Tibial artery (tissue), 4 donors: Measurements from ENCODE around the gene ATPAF1.

ENCODE experiments used
- DNase-seq, 2 donors: peaks; one replicate each; pipeline ENCODE4 v3.0.0-alpha.2; 2019
- H3K27ac ChIP-seq, 2 donors: fragments of 200-600 bp; sonication (generic) in 1 of 2; 1 replicate in 1 of 2; 2 replicates in 1 of 2; pipeline ENCODE4 v1.5.1; 2018 to 2019; ENCODE audit warnings: mild to moderate bottlenecking in 1 of 2
- H3K27me3 ChIP-seq, 2 donors: fragments of 200-600 bp; sonication (generic) in 1 of 2; one replicate each; pipeline versions ENCODE4 v1.5.1 to v1.6.0; 2016 to 2019
- H3K36me3 ChIP-seq, 3 donors: fragments of 200-600 bp; sonication (generic) in 2 of 3; one replicate each; pipeline ENCODE4 v1.5.1; 2016 to 2019; ENCODE audit warnings: mild to moderate bottlenecking in 2 of 3
- H3K4me1 ChIP-seq, 4 donors: fragments of 200-600 bp; sonication (generic) in 2 of 4; 1 replicate in 3 of 4; 2 replicates in 1 of 4; pipeline ENCODE4 v1.5.1; 2016 to 2019
- H3K4me3 ChIP-seq, 2 donors: fragments of 200-600 bp; sonication (generic) in 1 of 2; 1 replicate in 1 of 2; 2 replicates in 1 of 2; pipeline ENCODE4 v1.5.1; 2018 to 2019; ENCODE audit warnings: mild to moderate bottlenecking in 2 of 2
- H3K9me3 ChIP-seq, 3 donors: fragments of 200-600 bp; sonication (generic) in 1 of 3; one replicate each; pipeline ENCODE4 v1.5.1; 2016 to 2019
- intact Hi-C: fragments of 100-400 bp; cut with DNase I; formaldehyde crosslinking; loops from one replicate; pipeline ENCODE4 v1.15.0; 2023; ENCODE audit warnings: low total_unique reads
- TF ChIP-seq, protein P1 (sequence below), 2 experiments: fragments of 200-600 bp in 1 of 2; fragments of 450-650 bp in 1 of 2; IDR thresholded peaks; one replicate each; pipeline ENCODE4 v1.5.1; 2017 to 2019; ENCODE audit warnings: antibody characterized with exemption in 2 of 2, mild to moderate bottlenecking in 1 of 2, moderate library complexity in 1 of 2

Gene ATPAF1

GRCh38 chr1:46592823-46593222 lies 75.3 kb downstream of the ATPAF1 start:
- intact Hi-C loops = no loop called here
- Histone ChIP-seq H3K4me3 (no peak overlapping the region), H3K36me3 (peaks cover 46 to 62% (median 47%) of the 10 kb centered on the region in 3 donors), H3K9me3 (no peaks in the 10 kb centered on the region), H3K4me1 (peaks cover 0 to 8% (median 3%) of the 10 kb centered on the region in 4 donors), H3K27me3 (no peaks in the 10 kb centered on the region), H3K27ac (no peak overlapping the region)
- TF ChIP-seq, protein P1, sequence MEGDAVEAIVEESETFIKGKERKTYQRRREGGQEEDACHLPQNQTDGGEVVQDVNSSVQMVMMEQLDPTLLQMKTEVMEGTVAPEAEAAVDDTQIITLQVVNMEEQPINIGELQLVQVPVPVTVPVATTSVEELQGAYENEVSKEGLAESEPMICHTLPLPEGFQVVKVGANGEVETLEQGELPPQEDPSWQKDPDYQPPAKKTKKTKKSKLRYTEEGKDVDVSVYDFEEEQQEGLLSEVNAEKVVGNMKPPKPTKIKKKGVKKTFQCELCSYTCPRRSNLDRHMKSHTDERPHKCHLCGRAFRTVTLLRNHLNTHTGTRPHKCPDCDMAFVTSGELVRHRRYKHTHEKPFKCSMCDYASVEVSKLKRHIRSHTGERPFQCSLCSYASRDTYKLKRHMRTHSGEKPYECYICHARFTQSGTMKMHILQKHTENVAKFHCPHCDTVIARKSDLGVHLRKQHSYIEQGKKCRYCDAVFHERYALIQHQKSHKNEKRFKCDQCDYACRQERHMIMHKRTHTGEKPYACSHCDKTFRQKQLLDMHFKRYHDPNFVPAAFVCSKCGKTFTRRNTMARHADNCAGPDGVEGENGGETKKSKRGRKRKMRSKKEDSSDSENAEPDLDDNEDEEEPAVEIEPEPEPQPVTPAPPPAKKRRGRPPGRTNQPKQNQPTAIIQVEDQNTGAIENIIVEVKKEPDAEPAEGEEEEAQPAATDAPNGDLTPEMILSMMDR (IDR thresholded peaks at IDR 0.05) = no peak
- no peak for DNase-seq

DNA sequence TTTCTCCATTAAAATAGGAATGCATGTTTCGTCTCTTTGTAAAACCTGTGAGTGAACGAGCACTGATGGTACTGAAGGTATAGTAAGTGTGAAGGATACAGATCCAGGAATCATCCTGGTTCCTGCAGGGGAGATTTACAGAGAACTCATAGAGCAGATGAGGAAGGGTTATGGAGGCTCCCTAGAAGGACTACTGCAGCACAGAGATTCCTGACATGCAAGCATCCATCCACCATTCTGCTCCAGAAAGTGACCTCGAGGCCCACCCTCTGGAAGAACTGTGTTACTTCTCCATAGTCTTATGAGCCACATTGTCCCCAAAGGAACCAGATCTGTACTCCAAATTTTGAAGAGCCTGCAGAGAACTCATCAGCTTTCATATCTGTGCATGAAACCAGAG lies 78.6 kb downstream of the ATPAF1 start:
- H3K27me3 ChIP-seq = no peaks in the 10 kb centered on the region
- intact Hi-C loops = no loop called here
- no peak overlapping the region for H3K4me3 ChIP-seq
- H3K27ac ChIP-seq = no peak overlapping the region
- peaks cover 59 to 89% (median 64%) of the 10 kb centered on the region in 3 donors for H3K36me3 ChIP-seq
- H3K9me3 ChIP-seq = no peaks in the 10 kb centered on the region
- no peaks in the 10 kb centered on the region for H3K4me1 ChIP-seq
- no peak for DNase-seq
- TF ChIP-seq, protein P1 (IDR thresholded peaks at IDR 0.05) = no peak

DNA sequence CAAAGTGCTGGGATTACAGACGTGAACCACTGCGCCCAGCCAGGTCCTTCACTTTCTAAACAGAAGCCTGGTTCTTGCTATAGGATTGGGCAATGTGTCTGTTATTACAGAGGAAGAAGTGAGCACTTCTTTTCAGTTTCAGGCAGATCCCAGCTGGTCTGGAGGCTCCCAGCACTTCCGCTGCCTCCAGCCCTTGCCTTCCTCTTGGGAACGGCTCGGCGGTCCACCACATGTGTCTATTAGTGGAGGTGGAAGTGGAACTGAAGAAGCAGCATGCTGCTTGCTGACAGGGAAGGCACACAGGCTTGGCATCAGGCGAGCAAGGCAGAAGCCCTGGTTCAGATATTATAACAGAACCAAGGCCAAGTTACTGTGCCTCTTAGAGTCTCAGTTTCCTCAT lies 81.1 kb downstream of the ATPAF1 start:
- Histone ChIP-seq H3K9me3 (no peaks in the 10 kb centered on the region), H3K27me3 (no peaks in the 10 kb centered on the region), H3K36me3 (peaks cover 54 to 89% (median 66%) of the 10 kb centered on the region in 3 donors), H3K27ac (no peak overlapping the region), H3K4me3 (no peak overlapping the region), H3K4me1 (no peaks in the 10 kb centered on the region)
- TF ChIP-seq, protein P1 (IDR thresholded peaks at IDR 0.05) = no peak
- DNase-seq = peak; percentile 68 to 80
- intact Hi-C loops = no loop called here

- peaks cover 38 to 87% (median 61%) of the 10 kb centered on the region in 3 donors for H3K36me3 ChIP-seq
- no peak for DNase-seq
Measured at GRCh38 chr1:46585312-46585938, 82.7 kb downstream of the ATPAF1 start.

GRCh38 chr1:46583494-46583893 lies 84.7 kb downstream of the ATPAF1 start:
- intact Hi-C loops = no loop called here
- TF ChIP-seq, protein P1 (IDR thresholded peaks at IDR 0.05) = no peak
- no peaks in the 10 kb centered on the region for H3K9me3 ChIP-seq
- H3K4me1 ChIP-seq = no peaks in the 10 kb centered on the region
- H3K27ac ChIP-seq = no peak overlapping the region
- H3K4me3 ChIP-seq = no peak overlapping the region
- H3K36me3 ChIP-seq = peaks cover 46 to 89% (median 66%) of the 10 kb centered on the region in 3 donors
- DNase-seq = no peak
- H3K27me3 ChIP-seq = no peaks in the 10 kb centered on the region

More at GRCh38 chr1:46585312-46585938, 82.7 kb downstream of the ATPAF1 start:
- TF ChIP-seq, protein P1 (IDR thresholded peaks at IDR 0.05) = no peak
- Histone ChIP-seq H3K4me1 (no peaks in the 10 kb centered on the region), H3K27ac (no peak overlapping the region), H3K4me3 (no peak overlapping the region), H3K27me3 (no peaks in the 10 kb centered on the region), H3K9me3 (no peaks in the 10 kb centered on the region)
- intact Hi-C loops = no loop called here
